CD4-positive, alpha-beta T cell (primary cell): ENCODE measurements around the gene TMEM161B. TPM values are rescaled to one million over a fixed set of nuclear protein-coding genes. Genes with fewer than 3 reads are reported as not detected.

Source experiments
- ATAC-seq: fragments of 200-7000 bp; cut with Tn5 transposase; one replicate; pipeline ENCODE4 v1.10.0; 2022; ENCODE audit warnings: mild to moderate bottlenecking; ENCODE audit not compliant: poor library complexity
- CTCF ChIA-PET: fragments of 350-600 bp; sonication (Branson Sonifier 250); formaldehyde crosslinking; loops from one replicate; lab custom pipeline; 2021; ENCODE audit warnings: antibody characterized with exemption, inconsistent platforms; lab: Charles Lee
- POLR2A ChIA-PET: fragments of 350-600 bp; sonication (Branson Sonifier 250); formaldehyde crosslinking; loops from one replicate; lab custom pipeline; 2021; ENCODE audit warnings: antibody characterized with exemption, inconsistent platforms; lab: Charles Lee
- DNase-seq, 14 experiments: peaks; one replicate each; pipeline ENCODE4 v3.0.0-alpha.2; 2013 to 2020; ENCODE audit warnings: mixed read lengths in 2 of 14
- H3K27ac ChIP-seq, 2 donors: one replicate each; pipeline versions ENCODE4 v1.5.1 to v1.7.0; 2013; ENCODE audit warnings: low read length in 2 of 2, low read depth in 1 of 2, mild to moderate bottlenecking in 1 of 2
- H3K27me3 ChIP-seq, 2 experiments: 1 replicate in 1 of 2; 2 replicates in 1 of 2; pipeline versions ENCODE4 v1.6.1 to v1.7.0; 2013; ENCODE audit warnings: low read length in 2 of 2, control low read depth in 1 of 2, mild to moderate bottlenecking in 1 of 2, moderate library complexity in 1 of 2; ENCODE audit not compliant: insufficient read depth in 2 of 2, control insufficient read depth in 1 of 2
- H3K36me3 ChIP-seq: one replicate; pipeline ENCODE4 v1.6.1; 2013; ENCODE audit warnings: low read length, control low read depth; ENCODE audit not compliant: insufficient read depth
- H3K4me1 ChIP-seq: one replicate; pipeline ENCODE4 v1.6.1; 2013; ENCODE audit warnings: low read length, control low read depth; ENCODE audit not compliant: insufficient read depth
- H3K4me3 ChIP-seq: one replicate; pipeline ENCODE4 v1.5.1; 2013; ENCODE audit warnings: mild to moderate bottlenecking, low read length, moderate library complexity
- H3K9me3 ChIP-seq, 2 experiments: 1 replicate in 1 of 2; 2 replicates in 1 of 2; pipeline versions ENCODE4 v1.6.1 to v1.7.0; 2013; ENCODE audit warnings: low read length in 2 of 2, mild to moderate bottlenecking in 2 of 2, control low read depth in 1 of 2, moderate library complexity in 1 of 2; ENCODE audit not compliant: control insufficient read depth in 1 of 2, insufficient read depth in 1 of 2
- H3K27ac Mint-ChIP-seq: one replicate; pipeline ENCODE4 v1.8.0; 2020; ENCODE audit warnings: mixed read lengths
- H3K27me3 Mint-ChIP-seq: one replicate; pipeline ENCODE4 v1.8.0; 2021; ENCODE audit warnings: mixed read lengths
- H3K36me3 Mint-ChIP-seq: one replicate; pipeline ENCODE4 v1.8.0; 2021; ENCODE audit warnings: low read depth, mixed read lengths
- H3K4me1 Mint-ChIP-seq: one replicate; pipeline ENCODE4 v1.8.0; 2021; ENCODE audit warnings: low read depth, mixed read lengths
- H3K4me3 Mint-ChIP-seq: one replicate; pipeline ENCODE4 v1.8.0; 2020; ENCODE audit warnings: mild to moderate bottlenecking, mixed read lengths
- H3K9me3 Mint-ChIP-seq: one replicate; pipeline ENCODE4 v1.8.0; 2020; ENCODE audit warnings: mixed read lengths
- intact Hi-C, 2 experiments: fragments of 100-400 bp; cut with DNase I in 1 of 2; cut with micrococcal nuclease in 1 of 2; formaldehyde crosslinking; loops; one replicate each; pipeline versions ENCODE4 v1.15.1 to v1.9.0; 2023 to 2025; cut with DNase I, micrococcal nuclease
- total RNA-seq, 174 experiments: library from RNA in 2 of 174; stranded (reverse) in 2 of 174; gene quantifications; one replicate each; pipeline ENCODE4 v1.2.3 and lab custom pipeline; 2021 to 2026
- TF ChIP-seq, protein P1 (sequence below): fragments of 200-600 bp; IDR thresholded peaks from one replicate; pipeline ENCODE4 v1.8.0; 2022; ENCODE audit warnings: antibody characterized with exemption, mild to moderate bottlenecking

TMEM161B gene
- total RNA-seq, 2 experiments from 2014 or later = 16.7 to 19.6 TPM

DNA sequence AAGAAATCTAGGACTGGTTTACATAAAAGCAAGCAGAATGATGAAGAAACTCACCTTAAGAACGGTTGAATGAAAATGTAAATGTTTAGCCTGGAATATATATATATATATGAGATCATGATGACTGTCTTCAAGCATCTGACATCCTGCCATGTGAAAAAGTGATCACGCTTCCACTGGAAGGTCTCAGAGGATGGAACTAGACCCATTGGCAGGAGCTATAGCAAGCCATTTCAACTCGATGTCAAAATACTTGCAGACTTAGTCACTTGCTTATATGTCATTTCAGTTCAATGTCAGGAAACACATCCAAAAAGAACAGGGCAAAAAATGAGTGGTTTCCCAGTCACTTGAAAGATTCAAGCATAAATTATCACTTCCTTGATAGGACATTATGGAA lies 22.2 kb upstream of the TMEM161B start:
- Mint-ChIP-seq H3K36me3 (peaks cover 65% of the 10 kb centered on the region), H3K9me3 (no peaks in the 10 kb centered on the region), H3K27ac (no peak overlapping the region), H3K4me1 (no peaks in the 10 kb centered on the region), H3K4me3 (no peak overlapping the region), H3K27me3 (no peaks in the 10 kb centered on the region)
- intact Hi-C loops = no loop called here
- POLR2A ChIA-PET = no interaction called here
- H3K27me3 ChIP-seq = no peaks in the 10 kb centered on the region
- ATAC-seq (no peak), DNase-seq (no peak)
- CTCF ChIA-PET = no interaction called here
- H3K9me3 ChIP-seq = no peaks in the 10 kb centered on the region
- H3K4me3 ChIP-seq = no peak overlapping the region
- no peaks in the 10 kb centered on the region for H3K4me1 ChIP-seq
- TF ChIP-seq, protein P1, sequence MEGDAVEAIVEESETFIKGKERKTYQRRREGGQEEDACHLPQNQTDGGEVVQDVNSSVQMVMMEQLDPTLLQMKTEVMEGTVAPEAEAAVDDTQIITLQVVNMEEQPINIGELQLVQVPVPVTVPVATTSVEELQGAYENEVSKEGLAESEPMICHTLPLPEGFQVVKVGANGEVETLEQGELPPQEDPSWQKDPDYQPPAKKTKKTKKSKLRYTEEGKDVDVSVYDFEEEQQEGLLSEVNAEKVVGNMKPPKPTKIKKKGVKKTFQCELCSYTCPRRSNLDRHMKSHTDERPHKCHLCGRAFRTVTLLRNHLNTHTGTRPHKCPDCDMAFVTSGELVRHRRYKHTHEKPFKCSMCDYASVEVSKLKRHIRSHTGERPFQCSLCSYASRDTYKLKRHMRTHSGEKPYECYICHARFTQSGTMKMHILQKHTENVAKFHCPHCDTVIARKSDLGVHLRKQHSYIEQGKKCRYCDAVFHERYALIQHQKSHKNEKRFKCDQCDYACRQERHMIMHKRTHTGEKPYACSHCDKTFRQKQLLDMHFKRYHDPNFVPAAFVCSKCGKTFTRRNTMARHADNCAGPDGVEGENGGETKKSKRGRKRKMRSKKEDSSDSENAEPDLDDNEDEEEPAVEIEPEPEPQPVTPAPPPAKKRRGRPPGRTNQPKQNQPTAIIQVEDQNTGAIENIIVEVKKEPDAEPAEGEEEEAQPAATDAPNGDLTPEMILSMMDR = no peak
- no peaks in the 10 kb centered on the region for H3K36me3 ChIP-seq
- no peak overlapping the region for H3K27ac ChIP-seq

DNA sequence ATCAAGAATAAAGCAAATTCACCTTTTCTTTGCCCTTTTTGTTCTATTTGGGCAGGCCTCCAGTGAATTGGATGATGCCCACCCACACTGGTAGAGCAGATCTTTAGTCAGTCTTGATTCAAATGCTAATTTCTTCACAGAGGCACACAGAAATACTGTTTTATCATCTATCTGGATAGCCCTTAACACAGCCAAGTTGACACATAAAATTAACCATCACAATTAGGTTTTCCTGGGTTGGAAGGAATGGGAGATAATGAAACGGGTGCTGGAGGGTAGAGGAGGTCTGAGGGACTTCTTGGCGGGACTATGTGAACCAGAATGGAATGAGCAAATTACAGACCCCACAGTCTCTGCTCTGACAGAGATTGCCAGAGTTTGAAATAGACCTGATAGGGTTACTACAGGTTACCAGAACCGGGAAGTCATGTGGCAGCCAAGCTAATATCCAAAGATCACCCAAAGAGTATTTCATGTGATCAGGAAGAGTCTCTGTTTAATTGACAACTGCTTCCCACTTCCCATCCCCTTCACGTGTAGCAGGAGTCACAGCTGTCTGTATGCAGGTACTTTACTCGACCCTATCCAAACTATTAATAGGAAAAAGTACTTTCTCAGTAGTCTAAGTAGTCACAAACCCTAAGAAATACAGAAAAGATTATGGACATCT lies 20.0 kb upstream of the TMEM161B start:
- no peaks in the 10 kb centered on the region for H3K36me3 ChIP-seq

DNA sequence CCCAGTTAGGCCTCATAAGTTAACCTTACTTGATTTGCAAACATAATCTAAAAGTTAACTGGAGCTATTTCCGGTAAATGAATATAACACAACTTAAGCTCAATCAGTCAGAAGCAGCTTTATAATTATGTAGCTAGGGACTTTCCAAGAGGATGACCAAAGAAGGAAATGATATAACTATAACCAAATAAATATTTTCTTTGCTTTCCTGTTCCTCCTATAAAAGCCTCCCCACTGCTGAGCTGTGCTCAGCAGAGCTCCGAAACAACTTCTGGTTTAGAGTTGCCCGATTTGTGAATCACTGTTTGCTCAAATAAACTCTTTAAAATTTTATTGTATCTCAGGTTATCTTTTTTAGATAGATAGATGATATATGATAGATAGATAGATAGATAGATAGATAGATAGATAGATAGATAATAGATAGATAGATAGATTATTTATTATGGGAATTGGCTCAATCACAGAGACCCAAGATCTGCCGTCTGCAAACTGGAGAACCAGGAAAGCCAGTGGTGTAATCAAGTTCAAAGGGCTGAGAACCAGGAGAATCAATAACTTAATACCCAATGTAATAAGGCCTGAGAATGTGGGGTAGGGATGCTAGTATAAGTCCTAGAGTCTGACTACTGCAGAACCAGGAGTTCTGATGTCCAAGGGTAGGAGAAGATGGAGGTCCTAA lies 19.3 kb upstream of the TMEM161B start:
- no peaks in the 10 kb centered on the region for H3K9me3 Mint-ChIP-seq
- Histone ChIP-seq H3K9me3 (no peaks in the 10 kb centered on the region), H3K4me3 (no peak overlapping the region), H3K27ac (no peak overlapping the region), H3K4me1 (no peaks in the 10 kb centered on the region), H3K27me3 (no peaks in the 10 kb centered on the region), H3K36me3 (peaks cover 3% of the 10 kb centered on the region)
- H3K36me3 Mint-ChIP-seq = peaks cover 60% of the 10 kb centered on the region
- H3K4me1 Mint-ChIP-seq = no peaks in the 10 kb centered on the region
- DNase-seq (no peak), ATAC-seq (no peak)
- H3K27ac Mint-ChIP-seq = no peak overlapping the region
- no peaks in the 10 kb centered on the region for H3K27me3 Mint-ChIP-seq
- H3K4me3 Mint-ChIP-seq = no peak overlapping the region
- intact Hi-C loops = no loop called here
- ChIA-PET CTCF (no interaction called here), POLR2A (no interaction called here)
- TF ChIP-seq, protein P1 = no peak

More for the DNA sequence above, 20.0 kb upstream of the TMEM161B start:
- H3K27me3 ChIP-seq = no peaks in the 10 kb centered on the region
- intact Hi-C loops = no loop called here
- H3K4me3 Mint-ChIP-seq = no peak overlapping the region
- TF ChIP-seq, protein P1 = no peak
- no peaks in the 10 kb centered on the region for H3K9me3 Mint-ChIP-seq
- ATAC-seq = no peak
- no peak overlapping the region for H3K27ac ChIP-seq
- no peak for DNase-seq
- no peaks in the 10 kb centered on the region for H3K4me1 ChIP-seq
- H3K27me3 Mint-ChIP-seq = no peaks in the 10 kb centered on the region
- H3K9me3 ChIP-seq = no peaks in the 10 kb centered on the region
- POLR2A ChIA-PET = no interaction called here
- peaks cover 55% of the 10 kb centered on the region for H3K36me3 Mint-ChIP-seq
- no peak overlapping the region for H3K27ac Mint-ChIP-seq
- H3K4me3 ChIP-seq = no peak overlapping the region
- no peaks in the 10 kb centered on the region for H3K4me1 Mint-ChIP-seq
- CTCF ChIA-PET = no interaction called here
